ENCODE measurements around the gene PTH2R.
"Not testable (repeated sequence)": the region's sequence is repeated elsewhere in the genome, so short reads cannot be mapped to it uniquely, and the experiment has no call there.

DNA sequence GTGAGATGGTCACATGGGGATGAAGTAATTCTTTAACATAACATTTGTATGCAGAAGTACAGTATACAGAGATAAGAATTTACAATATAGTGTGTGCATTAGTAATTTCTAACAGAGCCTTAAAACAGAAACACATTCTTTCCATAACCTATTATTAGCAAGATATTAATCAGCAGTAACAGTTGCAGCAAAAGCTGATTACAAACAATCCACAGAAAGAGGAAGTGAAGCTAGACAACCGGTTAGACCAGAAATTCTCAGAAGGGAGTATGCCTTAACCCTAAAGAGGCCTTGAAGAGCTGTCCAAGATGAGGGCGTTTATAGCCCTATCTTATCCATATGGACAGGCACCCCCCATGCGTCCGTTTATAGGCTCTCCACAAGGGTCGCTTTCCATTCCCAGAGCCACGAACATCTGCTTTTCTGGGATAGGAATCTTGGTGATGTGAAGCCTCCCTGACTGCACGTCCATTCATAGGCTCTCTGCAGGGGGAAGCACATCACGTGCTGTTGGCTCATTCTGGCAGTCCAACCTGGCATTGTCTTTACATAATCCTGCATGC lies 75.9 kb downstream of the PTH2R start:
- TF ChIP-seq, protein P1, sequence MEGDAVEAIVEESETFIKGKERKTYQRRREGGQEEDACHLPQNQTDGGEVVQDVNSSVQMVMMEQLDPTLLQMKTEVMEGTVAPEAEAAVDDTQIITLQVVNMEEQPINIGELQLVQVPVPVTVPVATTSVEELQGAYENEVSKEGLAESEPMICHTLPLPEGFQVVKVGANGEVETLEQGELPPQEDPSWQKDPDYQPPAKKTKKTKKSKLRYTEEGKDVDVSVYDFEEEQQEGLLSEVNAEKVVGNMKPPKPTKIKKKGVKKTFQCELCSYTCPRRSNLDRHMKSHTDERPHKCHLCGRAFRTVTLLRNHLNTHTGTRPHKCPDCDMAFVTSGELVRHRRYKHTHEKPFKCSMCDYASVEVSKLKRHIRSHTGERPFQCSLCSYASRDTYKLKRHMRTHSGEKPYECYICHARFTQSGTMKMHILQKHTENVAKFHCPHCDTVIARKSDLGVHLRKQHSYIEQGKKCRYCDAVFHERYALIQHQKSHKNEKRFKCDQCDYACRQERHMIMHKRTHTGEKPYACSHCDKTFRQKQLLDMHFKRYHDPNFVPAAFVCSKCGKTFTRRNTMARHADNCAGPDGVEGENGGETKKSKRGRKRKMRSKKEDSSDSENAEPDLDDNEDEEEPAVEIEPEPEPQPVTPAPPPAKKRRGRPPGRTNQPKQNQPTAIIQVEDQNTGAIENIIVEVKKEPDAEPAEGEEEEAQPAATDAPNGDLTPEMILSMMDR (conservative IDR thresholded peaks at IDR 0.05; ENCODE audit: low read depth, low read length): not testable (repeated sequence)
- TF ChIP-seq RCOR1 (IDR thresholded peaks at IDR 0.05; ENCODE audit: insufficient replicate concordance, low read length): not testable (repeated sequence)

All from IMR-90 (cell line).